PC-9 (cell line): Measurements from ENCODE around the gene SLC10A6. TPM values are rescaled to one million over a fixed set of nuclear protein-coding genes. Genes with fewer than 3 reads are reported as not detected.

Experiments
- BruUV-seq: library from RNA; stranded (reverse); fragments of 400-500 nt; replicated peaks from 2 replicates; lab custom pipeline; 2021; lab: Mats Ljungman, UMichigan
- CTCF ChIA-PET: fragments of 300-600 bp; sonication (Branson Sonifier 250); formaldehyde crosslinking; loops from one replicate; lab custom pipeline; 2022; ENCODE audit warnings: antibody characterized with exemption; lab: Charles Lee
- POLR2A ChIA-PET: fragments of 300-600 bp; sonication (Branson Sonifier 250); formaldehyde crosslinking; loops from one replicate; lab custom pipeline; 2022; ENCODE audit warnings: antibody characterized with exemption; ENCODE audit not compliant: unreplicated experiment; lab: Charles Lee
- DNase-seq, 2 experiments: peaks; one replicate each; pipeline versions ENCODE4 v3.0.0 to v3.0.0-alpha.2; 2015 to 2022; ENCODE audit warnings: mixed read lengths in 1 of 2
- H2AFZ ChIP-seq: fragments of 200-600 bp; sonication (generic); 2 replicates; pipeline ENCODE4 v1.8.1; 2017; ENCODE audit warnings: antibody characterized with exemption
- H3F3A ChIP-seq: fragments of 200-600 bp; sonication (generic); 2 replicates; pipeline ENCODE4 v1.8.1; 2017; ENCODE audit warnings: antibody characterized with exemption, mild to moderate bottlenecking, low read depth; ENCODE audit not compliant: insufficient read depth
- H3K27ac ChIP-seq: fragments of 200-600 bp; sonication (generic); 2 replicates; pipeline ENCODE4 v1.6.1; 2016; ENCODE audit warnings: mixed run types
- H3K27me3 ChIP-seq: fragments of 200-600 bp; sonication (generic); 2 replicates; pipeline ENCODE4 v1.6.1; 2016; ENCODE audit warnings: low read depth, mixed run types; ENCODE audit not compliant: insufficient read depth
- H3K36me3 ChIP-seq: fragments of 200-600 bp; sonication (generic); 2 replicates; pipeline ENCODE4 v1.6.1; 2016; ENCODE audit warnings: low read depth, mixed run types
- H3K4me1 ChIP-seq: fragments of 200-600 bp; sonication (generic); replicated peaks from 2 replicates; pipeline ENCODE4 v1.6.1; 2016; ENCODE audit warnings: mixed run types; ENCODE audit not compliant: insufficient read depth
- H3K4me2 ChIP-seq: fragments of 200-600 bp; sonication (generic); 2 replicates; pipeline ENCODE4 v1.6.1; 2017; ENCODE audit warnings: mixed run types
- H3K4me3 ChIP-seq: fragments of 200-600 bp; sonication (generic); 2 replicates; pipeline ENCODE4 v1.6.1; 2016; ENCODE audit warnings: mixed run types
- H3K79me2 ChIP-seq: fragments of 200-600 bp; sonication (generic); 2 replicates; pipeline ENCODE4 v1.6.1; 2017; ENCODE audit warnings: low read depth, mixed run types
- H3K9me2 ChIP-seq: fragments of 200-600 bp; sonication (generic); 2 replicates; pipeline ENCODE4 v1.8.1; 2017; ENCODE audit warnings: mild to moderate bottlenecking; ENCODE audit not compliant: insufficient read depth
- H3K9me3 ChIP-seq: fragments of 200-600 bp; sonication (generic); 2 replicates; pipeline ENCODE4 v1.8.1; 2016; ENCODE audit warnings: low read depth; ENCODE audit not compliant: insufficient read depth
- H4K20me1 ChIP-seq: fragments of 200-600 bp; sonication (generic); 2 replicates; pipeline ENCODE4 v1.8.1; 2017; ENCODE audit not compliant: insufficient read depth
- CTCF ChIP-seq: fragments of 200-600 bp; sonication (generic); conservative IDR thresholded peaks from 2 replicates; pipeline ENCODE4 v1.6.1; 2017; ENCODE audit warnings: mixed run types, antibody characterized with exemption, mild to moderate bottlenecking, moderate library complexity
- EZH2 ChIP-seq: fragments of 200-600 bp; sonication (generic); IDR thresholded peaks from 2 replicates; pipeline ENCODE4 v1.8.0; 2017; ENCODE audit warnings: antibody characterized with exemption, low read depth
- intact Hi-C: fragments of 100-400 bp; cut with micrococcal nuclease; formaldehyde crosslinking; loops from one replicate; pipeline ENCODE4 v1.10.0; 2022; ENCODE audit not compliant: unreplicated experiment
- total RNA-seq: library from RNA; stranded (reverse); gene quantifications from 2 replicates; pipeline ENCODE4 v1.2.3, GENCODE V29; 2021

The SLC10A6 gene
- total RNA-seq, 1 experiment from 2014 or later: not detected

GRCh38 chr4:86845593-86845992 lies 3.6 kb downstream of the SLC10A6 start:
- Histone ChIP-seq H3K79me2 (no peaks in the 10 kb centered on the region), H3F3A (no peaks in the 10 kb centered on the region), H2AFZ (no peak overlapping the region), H4K20me1 (no peaks in the 10 kb centered on the region), H3K4me3 (no peak overlapping the region), H3K4me1 (no peaks in the 10 kb centered on the region), H3K27ac (no peak overlapping the region), H3K9me3 (no peaks in the 10 kb centered on the region), H3K27me3 (no peaks in the 10 kb centered on the region), H3K4me2 (no peak overlapping the region), H3K36me3 (no peaks in the 10 kb centered on the region), H3K9me2 (no peaks in the 10 kb centered on the region)
- ChIA-PET POLR2A (no interaction called here), CTCF (no interaction called here)
- no peak for TF ChIP-seq EZH2
- no peak for TF ChIP-seq CTCF
- BruUV-seq: no TSS peak
- DNase-seq: no peak
- intact Hi-C loops: no loop called here

- no peak for TF ChIP-seq CTCF
- TF ChIP-seq EZH2: no peak
- H3K9me3 ChIP-seq: no peaks in the 10 kb centered on the region
- H3K36me3 ChIP-seq: no peaks in the 10 kb centered on the region
- H3K4me2 ChIP-seq: no peak overlapping the region
- ChIA-PET CTCF (no interaction called here), POLR2A (no interaction called here)
- no peaks in the 10 kb centered on the region for H3K9me2 ChIP-seq
- no peaks in the 10 kb centered on the region for H4K20me1 ChIP-seq
- no peaks in the 10 kb centered on the region for H3K79me2 ChIP-seq
- DNase-seq: no peak
- H2AFZ ChIP-seq: no peak overlapping the region
- no peak overlapping the region for H3K4me3 ChIP-seq
- H3K27ac ChIP-seq: no peak overlapping the region
- no peaks in the 10 kb centered on the region for H3F3A ChIP-seq
- no peaks in the 10 kb centered on the region for H3K4me1 ChIP-seq
- intact Hi-C loops: no loop called here
- no peaks in the 10 kb centered on the region for H3K27me3 ChIP-seq
- no TSS peak for BruUV-seq
Measured at GRCh38 chr4:86841309-86841708, 7.9 kb downstream of the SLC10A6 start.

GRCh38 chr4:86840858-86841257 lies 8.3 kb downstream of the SLC10A6 start:
- no peak overlapping the region for H2AFZ ChIP-seq
- no peak overlapping the region for H3K4me2 ChIP-seq
- H3K36me3 ChIP-seq: no peaks in the 10 kb centered on the region
- H3K27ac ChIP-seq: no peak overlapping the region
- TF ChIP-seq EZH2: no peak
- TF ChIP-seq CTCF: no peak
- intact Hi-C loops: no loop called here
- H3K4me3 ChIP-seq: no peak overlapping the region
- H3F3A ChIP-seq: no peaks in the 10 kb centered on the region
- H4K20me1 ChIP-seq: no peaks in the 10 kb centered on the region
- H3K79me2 ChIP-seq: no peaks in the 10 kb centered on the region
- no peaks in the 10 kb centered on the region for H3K27me3 ChIP-seq
- CTCF ChIA-PET: no interaction called here
- no peak for DNase-seq
- POLR2A ChIA-PET: no interaction called here
- no TSS peak for BruUV-seq
- H3K4me1 ChIP-seq: no peaks in the 10 kb centered on the region
- H3K9me2 ChIP-seq: no peaks in the 10 kb centered on the region
- H3K9me3 ChIP-seq: no peaks in the 10 kb centered on the region
